Amygdala (tissue), 56 donors: Measurements from ENCODE around the gene RITA1.

ENCODE experiments used
- DNase-seq, 56 donors: peaks; one replicate each; lab custom pipeline; 2025; lab: John Stamatoyannopoulos, UW

Gene RITA1

DNA sequence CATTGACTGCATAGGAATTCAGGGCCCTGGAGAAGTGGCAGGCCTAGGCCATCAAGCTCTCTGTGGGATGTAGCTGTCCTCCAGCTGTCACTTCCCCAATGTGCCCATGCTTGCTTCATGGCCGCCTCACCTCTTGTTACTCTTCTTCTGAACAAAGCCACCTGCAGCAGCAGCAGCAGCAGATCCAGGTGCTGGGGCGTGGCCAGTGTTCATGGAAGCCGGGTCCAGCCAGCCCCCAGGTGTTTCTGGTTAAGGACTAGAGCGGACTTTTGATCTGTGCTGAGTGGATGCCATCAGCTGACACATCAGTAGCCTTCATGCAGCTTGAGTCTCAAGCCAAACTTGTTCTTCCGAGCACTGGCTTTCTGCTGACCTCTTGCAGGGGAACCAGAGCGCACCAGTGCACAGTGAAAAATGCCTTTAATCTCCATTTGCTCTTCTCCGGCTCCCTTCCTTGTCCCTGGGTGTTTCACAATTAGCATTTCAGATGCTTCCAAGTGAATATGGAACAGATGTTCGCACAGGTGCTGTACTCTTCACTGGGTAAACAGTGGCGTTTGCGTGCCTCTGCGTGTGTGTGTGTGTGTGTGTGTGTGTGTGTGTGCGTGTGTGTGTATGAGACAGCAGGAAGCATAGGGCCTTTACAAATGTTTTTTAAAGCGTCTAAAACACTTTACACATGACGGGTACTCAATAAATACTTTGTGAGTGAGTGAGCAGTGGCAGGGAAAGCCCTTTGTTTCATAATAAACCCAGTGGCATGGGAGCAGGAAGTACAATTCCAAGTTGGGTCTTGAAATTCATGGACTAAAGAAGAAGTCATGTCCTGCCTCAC lies 55.9 kb downstream of the RITA1 start:
- peak in 3 of 56 donors; percentile 21 to 45 (median 21) for DNase-seq
